Sigmoid colon (tissue), 4 donors: Measurements from ENCODE around the gene SLC5A2.

Experiments used
- POLR2A ChIP-seq, 2 donors: fragments of 450-650 bp; IDR thresholded peaks; one replicate each; pipeline ENCODE4 v1.6.1; 2016; ENCODE audit warnings: antibody characterized with exemption in 2 of 2, mild to moderate bottlenecking in 2 of 2, moderate library complexity in 2 of 2
- POLR2AphosphoS5 ChIP-seq, 4 donors: sonication (generic); formaldehyde crosslinking; IDR thresholded peaks; one replicate each; pipeline ENCODE4 v1.6.1; 2017; ENCODE audit warnings: antibody characterized with exemption in 4 of 4
- TF ChIP-seq, protein P1 (sequence below), 4 experiments: fragments of 450-650 bp in 3 of 4; fragments of 200-600 bp in 1 of 4; IDR thresholded peaks; one replicate each; pipeline ENCODE4 v1.5.1; 2016 to 2019; ENCODE audit warnings: antibody characterized with exemption in 4 of 4, mild to moderate bottlenecking in 3 of 4, moderate library complexity in 2 of 4

DNA sequence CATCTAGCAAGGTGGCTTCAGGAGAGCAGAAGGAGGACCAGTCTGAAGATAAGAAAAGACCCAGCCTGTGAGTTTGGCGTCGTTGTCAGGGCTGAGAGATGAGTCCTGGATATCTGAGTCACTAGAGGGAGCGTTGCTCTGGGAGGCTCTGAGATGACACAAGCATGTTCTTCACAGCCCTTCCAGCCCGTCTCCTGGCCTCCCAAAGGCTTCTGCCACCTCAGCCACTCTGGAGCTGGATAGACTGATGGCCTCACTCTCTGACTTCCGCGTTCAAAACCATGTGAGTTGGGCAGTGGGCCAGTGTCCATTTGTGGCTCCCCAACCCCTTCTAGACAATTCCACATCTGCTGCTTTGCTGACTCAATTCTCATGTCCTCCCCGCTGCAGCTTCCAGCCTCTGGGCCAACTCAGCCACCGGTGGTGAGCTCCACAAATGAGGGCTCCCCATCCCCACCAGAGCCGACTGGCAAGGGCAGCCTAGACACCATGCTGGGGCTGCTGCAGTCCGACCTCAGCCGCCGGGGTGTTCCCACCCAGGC lies 8.7 kb upstream of the SLC5A2 start:
- TF ChIP-seq, protein P1, sequence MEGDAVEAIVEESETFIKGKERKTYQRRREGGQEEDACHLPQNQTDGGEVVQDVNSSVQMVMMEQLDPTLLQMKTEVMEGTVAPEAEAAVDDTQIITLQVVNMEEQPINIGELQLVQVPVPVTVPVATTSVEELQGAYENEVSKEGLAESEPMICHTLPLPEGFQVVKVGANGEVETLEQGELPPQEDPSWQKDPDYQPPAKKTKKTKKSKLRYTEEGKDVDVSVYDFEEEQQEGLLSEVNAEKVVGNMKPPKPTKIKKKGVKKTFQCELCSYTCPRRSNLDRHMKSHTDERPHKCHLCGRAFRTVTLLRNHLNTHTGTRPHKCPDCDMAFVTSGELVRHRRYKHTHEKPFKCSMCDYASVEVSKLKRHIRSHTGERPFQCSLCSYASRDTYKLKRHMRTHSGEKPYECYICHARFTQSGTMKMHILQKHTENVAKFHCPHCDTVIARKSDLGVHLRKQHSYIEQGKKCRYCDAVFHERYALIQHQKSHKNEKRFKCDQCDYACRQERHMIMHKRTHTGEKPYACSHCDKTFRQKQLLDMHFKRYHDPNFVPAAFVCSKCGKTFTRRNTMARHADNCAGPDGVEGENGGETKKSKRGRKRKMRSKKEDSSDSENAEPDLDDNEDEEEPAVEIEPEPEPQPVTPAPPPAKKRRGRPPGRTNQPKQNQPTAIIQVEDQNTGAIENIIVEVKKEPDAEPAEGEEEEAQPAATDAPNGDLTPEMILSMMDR (IDR thresholded peaks at IDR 0.05), result no peak
- TF ChIP-seq POLR2A (IDR thresholded peaks at IDR 0.05), result no peak
- no peak for TF ChIP-seq POLR2AphosphoS5 (IDR thresholded peaks at IDR 0.05)
